Neuron (in vitro differentiated cells): ENCODE data around the gene COL3A1.
A peak's percentile ranks its signal among the peaks of the same experiment; 100 is the strongest.

ENCODE experiments used
- H2AFZ ChIP-seq: one replicate; pipeline ENCODE4 v1.6.1; 2013; ENCODE audit warnings: low read depth, mild to moderate bottlenecking, inconsistent platforms, low read length, moderate library complexity
- H3K27me3 ChIP-seq: one replicate; pipeline ENCODE4 v1.6.1; 2013; ENCODE audit warnings: low read length; ENCODE audit not compliant: insufficient read depth
- H3K36me3 ChIP-seq: one replicate; pipeline ENCODE4 v1.6.1; 2013; ENCODE audit warnings: low read length; ENCODE audit not compliant: insufficient read depth
- H3K4me1 ChIP-seq: one replicate; pipeline ENCODE4 v1.6.1; 2013; ENCODE audit warnings: low read length; ENCODE audit not compliant: insufficient read depth
- H3K4me3 ChIP-seq: 2 replicates; pipeline ENCODE4 v1.5.1; 2013; ENCODE audit warnings: mild to moderate bottlenecking, low read length, moderate library complexity
- H3K9me3 ChIP-seq: one replicate; pipeline ENCODE4 v1.6.1; 2013; ENCODE audit warnings: low read length

COL3A1 gene

DNA sequence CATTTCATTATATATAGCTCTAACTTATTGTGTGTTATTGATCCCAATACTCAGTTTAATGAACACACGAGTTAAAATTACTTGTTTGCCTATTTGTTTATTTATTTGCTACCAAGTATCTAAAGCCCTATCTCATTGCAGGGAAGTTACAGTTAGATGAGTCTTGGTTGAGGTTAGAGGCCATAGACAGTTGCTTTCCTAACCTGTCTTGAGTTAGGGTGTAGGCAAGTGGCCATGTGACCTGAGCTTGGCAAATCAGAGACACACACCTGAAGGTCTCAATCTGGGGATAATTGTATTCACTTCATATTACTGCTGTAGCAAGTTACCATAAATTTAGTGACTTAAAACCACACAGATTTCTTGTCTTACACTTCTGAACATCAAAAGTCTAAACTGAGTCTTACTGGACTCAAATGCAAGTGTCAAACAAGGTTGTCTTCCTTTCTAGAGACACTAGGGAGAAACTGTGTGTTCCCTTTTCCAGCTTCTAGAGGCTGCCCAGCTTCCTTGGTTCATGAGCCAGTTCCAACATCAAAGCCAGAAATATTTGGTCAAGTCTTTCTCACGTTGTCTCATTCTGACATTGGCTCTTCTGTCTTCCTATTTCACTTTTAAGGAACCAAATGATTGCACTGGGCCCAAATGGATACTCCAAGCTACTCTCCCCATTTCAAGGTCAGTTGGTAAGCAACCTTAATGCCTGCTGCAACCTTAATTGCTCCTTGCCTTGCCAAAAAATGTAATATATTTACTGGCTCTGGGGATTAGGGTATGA is 39.7 kb downstream of the COL3A1 start:
- H3K36me3 ChIP-seq = no peaks in the 10 kb centered on the region
- no peak overlapping the region for H2AFZ ChIP-seq
- H3K9me3 ChIP-seq = no peaks in the 10 kb centered on the region
- H3K4me1 ChIP-seq = peaks cover 14% of the 10 kb centered on the region
- no peak overlapping the region for H3K4me3 ChIP-seq
- H3K27me3 ChIP-seq = no peaks in the 10 kb centered on the region

DNA sequence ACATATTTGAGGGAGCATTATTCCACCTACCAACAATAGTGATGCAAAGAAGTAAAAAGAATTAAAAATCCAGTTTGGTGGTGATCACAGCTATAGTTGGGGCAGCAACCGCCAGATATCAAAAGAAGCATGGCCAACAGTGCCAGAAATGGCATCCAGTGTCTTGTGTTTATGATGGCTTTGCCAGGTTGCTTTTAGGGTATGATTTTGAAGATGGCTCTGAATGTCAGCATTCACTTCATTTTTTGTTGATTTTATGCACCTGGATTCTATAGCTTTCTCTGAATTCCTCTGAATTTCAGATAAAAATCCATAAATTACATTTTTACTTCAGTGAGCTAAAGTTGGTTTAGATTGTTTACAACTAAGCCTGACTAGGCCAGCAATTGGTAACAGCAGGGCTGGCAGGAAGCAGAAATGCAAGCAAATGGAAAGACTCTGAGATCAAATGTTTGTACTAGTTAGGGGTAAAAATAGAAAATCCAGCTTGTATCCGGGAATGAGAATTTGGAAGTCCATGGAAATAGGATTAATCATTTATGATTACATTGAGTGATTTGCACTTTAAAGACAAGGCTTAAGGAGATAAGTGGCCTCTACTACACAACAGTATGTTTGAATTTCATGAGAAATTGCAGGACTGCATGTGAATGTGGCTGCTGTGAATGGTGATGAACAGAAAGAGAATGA is 40.4 kb downstream of the COL3A1 start:
- Histone ChIP-seq H3K4me1 (peaks cover 14% of the 10 kb centered on the region), H3K9me3 (no peaks in the 10 kb centered on the region), H3K36me3 (no peaks in the 10 kb centered on the region), H3K4me3 (no peak overlapping the region), H2AFZ (peak overlapping the region; percentile 45), H3K27me3 (no peaks in the 10 kb centered on the region)

DNA sequence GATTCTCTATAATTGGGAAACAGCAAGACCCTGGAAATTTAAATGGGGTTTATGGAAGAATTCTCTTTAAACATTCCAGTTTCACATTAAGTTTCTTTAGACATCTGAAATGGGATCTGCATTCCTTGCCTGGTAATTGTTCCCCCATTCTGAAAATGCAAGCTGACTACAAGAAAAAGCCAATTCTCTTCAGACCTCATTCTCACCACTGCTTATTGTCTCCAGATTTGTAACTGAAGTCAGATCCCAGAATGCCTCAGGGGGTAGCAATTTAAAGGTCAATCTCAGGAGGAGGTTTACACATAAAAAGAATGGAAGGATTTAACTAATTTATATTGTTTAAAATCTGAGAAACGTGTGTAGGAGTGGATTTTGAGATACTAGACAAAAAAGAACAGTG is 41.2 kb downstream of the COL3A1 start:
- H3K36me3 ChIP-seq = no peaks in the 10 kb centered on the region
- H3K27me3 ChIP-seq = no peaks in the 10 kb centered on the region
- no peak overlapping the region for H3K4me3 ChIP-seq
- H3K4me1 ChIP-seq = peaks cover 14% of the 10 kb centered on the region
- no peaks in the 10 kb centered on the region for H3K9me3 ChIP-seq
- peak overlapping the region; percentile 45 for H2AFZ ChIP-seq

DNA sequence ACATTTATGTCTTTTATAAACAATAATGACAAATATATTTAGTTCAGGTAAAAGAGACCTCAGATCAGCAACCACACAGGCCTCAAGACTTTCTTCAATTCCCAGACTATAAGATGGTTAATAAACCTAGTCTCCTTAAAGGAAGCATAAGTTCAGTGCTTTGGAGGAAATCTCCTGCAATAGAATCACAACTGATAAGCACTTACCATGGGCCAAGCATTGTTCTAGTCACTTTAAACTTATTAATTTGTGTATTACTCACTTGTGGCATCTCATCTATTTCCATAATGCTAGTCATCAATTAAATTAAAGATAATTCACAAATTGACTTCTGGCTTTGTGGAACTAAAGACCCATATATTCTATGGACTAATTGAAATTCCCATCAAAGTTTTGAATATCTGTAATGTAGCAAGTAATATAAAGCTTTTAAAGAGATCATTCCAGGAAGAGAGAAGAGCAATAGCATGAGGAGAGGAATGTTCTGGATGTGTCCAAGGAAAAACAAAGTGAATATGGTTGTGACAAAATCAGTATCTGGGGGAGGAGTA is 42.2 kb downstream of the COL3A1 start:
- peaks cover 14% of the 10 kb centered on the region for H3K4me1 ChIP-seq
- no peak overlapping the region for H3K4me3 ChIP-seq
- no peaks in the 10 kb centered on the region for H3K9me3 ChIP-seq
- H3K36me3 ChIP-seq = no peaks in the 10 kb centered on the region
- H3K27me3 ChIP-seq = no peaks in the 10 kb centered on the region
- no peak overlapping the region for H2AFZ ChIP-seq

DNA sequence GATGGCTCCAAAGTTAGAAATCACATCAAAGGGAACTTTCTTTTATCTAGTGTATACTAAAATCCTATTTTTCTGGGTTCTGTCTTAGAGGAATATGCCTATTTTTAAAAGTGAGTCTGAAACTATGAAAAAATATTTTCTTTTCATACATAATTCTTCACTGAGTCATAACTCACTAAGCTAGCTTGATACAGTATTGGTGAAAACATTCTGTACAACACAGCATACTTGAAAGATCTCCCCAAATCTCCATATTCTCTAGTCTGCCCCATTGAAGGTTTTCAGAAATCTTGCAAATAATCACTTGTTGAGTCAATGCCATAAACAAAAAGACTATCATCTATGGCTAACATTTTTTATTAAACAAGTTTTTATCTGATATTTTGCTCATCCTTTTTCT is 44.5 kb downstream of the COL3A1 start:
- no peak overlapping the region for H3K4me3 ChIP-seq
- no peaks in the 10 kb centered on the region for H3K36me3 ChIP-seq
- H2AFZ ChIP-seq = no peak overlapping the region
- no peaks in the 10 kb centered on the region for H3K9me3 ChIP-seq
- H3K4me1 ChIP-seq = peaks cover 14% of the 10 kb centered on the region
- no peaks in the 10 kb centered on the region for H3K27me3 ChIP-seq

DNA sequence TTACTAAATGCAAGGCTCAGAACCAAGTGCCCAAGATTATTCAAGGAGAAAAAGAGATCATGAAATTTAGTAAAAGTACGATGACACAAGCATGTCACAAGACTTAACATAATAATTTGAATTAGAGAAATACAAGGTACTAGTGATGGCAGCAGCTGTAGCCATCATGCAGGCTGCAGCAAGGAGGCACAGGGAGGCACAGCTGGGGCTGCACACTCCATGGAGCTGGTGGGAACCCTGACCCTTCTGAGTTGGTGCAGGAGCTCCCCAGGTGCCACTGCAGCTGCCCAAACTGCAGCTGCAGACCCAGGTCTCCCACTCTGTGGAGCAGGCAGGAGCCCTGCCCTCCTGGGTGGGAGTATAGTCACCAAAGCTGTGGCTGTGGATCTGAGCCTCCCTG is 46.0 kb downstream of the COL3A1 start:
- Histone ChIP-seq H3K27me3 (no peaks in the 10 kb centered on the region), H2AFZ (no peak overlapping the region), H3K36me3 (no peaks in the 10 kb centered on the region), H3K9me3 (no peaks in the 10 kb centered on the region), H3K4me3 (no peak overlapping the region), H3K4me1 (peaks cover 9% of the 10 kb centered on the region)

DNA sequence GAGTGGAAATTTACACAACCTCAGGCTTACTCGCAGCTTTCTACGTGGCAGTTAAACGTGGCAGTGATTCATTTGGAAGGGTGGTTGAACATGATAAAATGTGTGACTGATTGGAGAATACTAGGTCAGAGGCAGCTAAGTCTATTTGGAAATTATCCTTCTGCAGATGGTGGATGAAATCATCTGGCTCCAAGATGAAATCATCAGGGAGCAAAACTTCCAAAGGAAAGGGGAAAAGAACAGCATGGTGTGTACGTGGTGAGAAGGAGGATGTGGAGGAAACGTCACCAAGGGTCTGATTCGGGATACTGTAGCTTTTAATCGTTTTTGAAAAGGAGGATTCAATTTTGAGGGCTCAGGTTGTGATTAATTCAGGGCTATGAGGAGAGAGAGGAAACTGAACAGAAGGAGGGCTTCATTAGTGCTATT is 47.9 kb downstream of the COL3A1 start:
- H3K27me3 ChIP-seq = no peaks in the 10 kb centered on the region
- no peaks in the 10 kb centered on the region for H3K36me3 ChIP-seq
- no peak overlapping the region for H2AFZ ChIP-seq
- H3K9me3 ChIP-seq = no peaks in the 10 kb centered on the region
- H3K4me3 ChIP-seq = no peak overlapping the region
- H3K4me1 ChIP-seq = no peaks in the 10 kb centered on the region

DNA sequence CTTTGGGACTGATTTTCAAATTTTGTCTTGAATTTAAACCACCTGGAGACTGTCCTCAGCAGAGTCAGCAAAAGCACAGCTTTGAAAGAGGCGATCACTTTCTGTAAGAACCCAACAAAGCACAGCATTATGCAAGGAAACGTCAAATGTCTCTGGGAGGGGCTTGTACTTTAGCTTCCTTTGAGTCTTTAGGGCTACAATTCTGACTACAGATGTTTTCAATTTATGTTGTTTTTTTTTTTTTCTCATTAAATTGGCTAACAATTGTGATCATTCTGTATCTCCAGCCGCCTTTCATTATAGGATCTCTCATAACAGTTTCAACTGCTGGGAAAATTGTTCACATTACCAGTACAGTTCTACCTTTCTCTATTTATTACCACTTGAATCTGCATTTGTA is 48.3 kb downstream of the COL3A1 start:
- Histone ChIP-seq H3K36me3 (no peaks in the 10 kb centered on the region), H3K27me3 (no peaks in the 10 kb centered on the region), H3K4me1 (no peaks in the 10 kb centered on the region), H3K4me3 (no peak overlapping the region), H3K9me3 (no peaks in the 10 kb centered on the region), H2AFZ (no peak overlapping the region)

DNA sequence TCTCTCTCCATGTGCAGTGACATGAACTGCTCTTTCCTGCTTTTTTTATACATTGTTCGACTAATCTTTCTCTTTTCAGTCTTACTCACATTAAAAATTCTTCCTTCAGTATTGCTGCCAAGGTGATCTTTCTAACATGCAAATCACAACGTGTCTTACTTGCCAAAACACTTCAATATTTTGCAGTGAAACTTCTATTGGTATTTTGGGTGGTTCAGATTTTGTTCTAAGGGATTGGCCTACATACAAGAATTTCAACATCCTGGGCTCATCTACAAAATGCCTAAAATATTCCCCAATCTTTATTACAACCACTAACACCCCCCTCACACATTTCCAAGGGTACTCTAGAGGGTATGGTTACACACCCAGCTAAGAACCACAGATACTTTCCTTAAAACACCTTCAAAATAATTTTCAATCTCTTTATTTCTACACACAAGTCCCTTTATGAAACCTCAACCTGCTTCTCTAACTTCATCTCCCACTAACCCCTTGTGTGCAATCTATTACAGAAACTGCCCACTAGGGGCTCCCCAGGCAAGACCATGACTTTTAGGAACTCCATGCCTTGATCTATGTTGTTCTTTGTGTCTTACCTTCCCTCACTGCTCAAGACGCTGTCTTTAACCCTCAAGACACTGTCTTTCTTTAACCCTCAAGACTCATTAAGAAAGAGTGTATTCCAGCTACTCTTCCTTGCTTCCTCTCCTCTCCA is 50.9 kb downstream of the COL3A1 start:
- H3K36me3 ChIP-seq = no peaks in the 10 kb centered on the region
- H2AFZ ChIP-seq = no peak overlapping the region
- H3K4me1 ChIP-seq = no peaks in the 10 kb centered on the region
- no peaks in the 10 kb centered on the region for H3K27me3 ChIP-seq
- no peaks in the 10 kb centered on the region for H3K9me3 ChIP-seq
- H3K4me3 ChIP-seq = no peak overlapping the region

DNA sequence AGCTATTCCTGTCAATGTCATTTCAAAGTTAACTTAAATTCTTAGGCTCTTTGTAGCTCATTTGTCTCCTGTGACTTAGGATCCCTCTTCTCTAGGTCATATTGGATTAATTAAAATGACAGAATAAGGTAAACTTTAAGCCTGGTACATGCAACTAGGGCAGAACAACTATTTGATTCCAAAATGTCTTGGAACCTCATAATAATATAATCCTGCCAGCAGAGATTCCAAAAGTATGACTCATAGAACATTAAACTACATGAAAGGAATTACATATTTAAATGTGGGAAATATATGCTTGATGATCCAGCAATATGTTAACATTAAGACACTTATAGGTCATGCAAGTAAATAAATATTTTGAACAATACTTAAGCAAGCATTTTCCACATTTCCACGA is 63.3 kb downstream of the COL3A1 start:
- H2AFZ ChIP-seq = no peak overlapping the region
- no peaks in the 10 kb centered on the region for H3K36me3 ChIP-seq
- H3K27me3 ChIP-seq = no peaks in the 10 kb centered on the region
- H3K9me3 ChIP-seq = no peaks in the 10 kb centered on the region
- no peaks in the 10 kb centered on the region for H3K4me1 ChIP-seq
- H3K4me3 ChIP-seq = no peak overlapping the region

DNA sequence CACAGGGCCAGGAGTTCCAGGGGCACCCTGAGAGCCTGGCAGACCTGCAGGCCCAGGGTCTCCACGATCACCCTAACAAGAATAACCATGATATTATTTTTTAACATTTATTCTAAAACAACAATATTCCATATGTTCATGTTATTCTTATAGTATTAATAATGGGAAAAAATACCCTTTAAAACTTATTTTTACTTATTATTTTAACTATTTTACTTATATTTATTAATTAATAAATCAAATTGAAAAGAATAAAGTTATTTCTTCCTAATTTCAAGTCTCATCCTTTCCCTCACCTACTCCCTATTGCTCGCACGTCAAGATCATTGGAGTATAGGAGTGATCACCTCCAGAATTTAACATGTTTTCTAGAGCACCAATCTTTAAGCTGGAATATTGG is 71.7 kb downstream of the COL3A1 start:
- Histone ChIP-seq H3K36me3 (no peaks in the 10 kb centered on the region), H3K4me3 (no peak overlapping the region), H3K27me3 (no peaks in the 10 kb centered on the region), H3K4me1 (no peaks in the 10 kb centered on the region), H3K9me3 (no peaks in the 10 kb centered on the region), H2AFZ (no peak overlapping the region)

DNA sequence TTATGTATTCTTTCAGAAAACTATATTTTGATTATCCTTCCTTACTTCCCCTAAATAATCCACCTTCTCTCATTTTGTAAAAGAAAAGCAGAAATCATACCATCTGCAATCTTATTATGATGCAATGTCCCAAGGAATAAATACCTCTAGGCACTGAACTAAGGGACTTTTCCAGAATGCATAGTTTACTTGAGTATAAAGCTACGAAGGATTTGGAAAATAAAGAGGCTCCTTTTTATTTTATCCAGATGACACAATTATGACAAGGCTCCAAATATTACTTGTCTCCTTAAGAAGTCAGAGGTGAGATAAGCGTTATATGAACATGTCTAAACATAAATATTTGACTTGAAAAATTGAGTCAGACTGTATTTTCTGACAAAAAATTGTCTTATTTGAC is 72.1 kb downstream of the COL3A1 start:
- Histone ChIP-seq H3K27me3 (no peaks in the 10 kb centered on the region), H3K4me1 (no peaks in the 10 kb centered on the region), H3K9me3 (no peaks in the 10 kb centered on the region), H3K4me3 (no peak overlapping the region), H2AFZ (no peak overlapping the region), H3K36me3 (peaks cover 2% of the 10 kb centered on the region)
